22Rv1 (cell line): ENCODE data around the gene PITX3.

ENCODE experiments used
- ZFX ChIP-seq: fragments of 450-650 bp; IDR thresholded peaks from 2 replicates; pipeline ENCODE4 v1.6.1; 2017; ENCODE audit warnings: antibody characterized with exemption, borderline replicate concordance
- TF ChIP-seq, protein P1 (sequence below): fragments of 450-650 bp; IDR thresholded peaks from 2 replicates; pipeline ENCODE4 v1.5.1; 2017; ENCODE audit warnings: mild to moderate bottlenecking

DNA sequence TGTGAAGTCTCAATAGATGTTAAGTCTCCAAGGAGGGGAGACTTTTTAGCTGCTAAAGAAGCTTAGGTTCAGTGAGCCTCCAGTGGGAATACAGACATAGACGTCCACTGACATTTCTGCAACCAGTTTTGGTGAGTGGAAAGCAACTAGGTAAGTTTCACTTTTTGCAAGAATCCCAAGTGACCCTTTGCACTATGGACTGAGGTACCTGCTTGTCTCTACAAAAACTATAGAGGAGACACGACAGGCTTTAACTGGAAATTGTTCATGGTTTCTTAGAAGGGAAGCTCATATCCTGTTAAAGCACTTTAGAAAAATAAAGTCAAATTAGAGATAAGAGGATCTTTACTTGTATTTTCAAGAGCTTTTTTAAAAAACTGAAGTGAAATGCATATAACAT, 42.6 kb upstream of the PITX3 start:
- TF ChIP-seq, protein P1, sequence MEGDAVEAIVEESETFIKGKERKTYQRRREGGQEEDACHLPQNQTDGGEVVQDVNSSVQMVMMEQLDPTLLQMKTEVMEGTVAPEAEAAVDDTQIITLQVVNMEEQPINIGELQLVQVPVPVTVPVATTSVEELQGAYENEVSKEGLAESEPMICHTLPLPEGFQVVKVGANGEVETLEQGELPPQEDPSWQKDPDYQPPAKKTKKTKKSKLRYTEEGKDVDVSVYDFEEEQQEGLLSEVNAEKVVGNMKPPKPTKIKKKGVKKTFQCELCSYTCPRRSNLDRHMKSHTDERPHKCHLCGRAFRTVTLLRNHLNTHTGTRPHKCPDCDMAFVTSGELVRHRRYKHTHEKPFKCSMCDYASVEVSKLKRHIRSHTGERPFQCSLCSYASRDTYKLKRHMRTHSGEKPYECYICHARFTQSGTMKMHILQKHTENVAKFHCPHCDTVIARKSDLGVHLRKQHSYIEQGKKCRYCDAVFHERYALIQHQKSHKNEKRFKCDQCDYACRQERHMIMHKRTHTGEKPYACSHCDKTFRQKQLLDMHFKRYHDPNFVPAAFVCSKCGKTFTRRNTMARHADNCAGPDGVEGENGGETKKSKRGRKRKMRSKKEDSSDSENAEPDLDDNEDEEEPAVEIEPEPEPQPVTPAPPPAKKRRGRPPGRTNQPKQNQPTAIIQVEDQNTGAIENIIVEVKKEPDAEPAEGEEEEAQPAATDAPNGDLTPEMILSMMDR = no peak
- TF ChIP-seq ZFX = no peak
